ENCODE data around the gene NUDT21. TPM values are rescaled to one million over a fixed set of nuclear protein-coding genes. Genes with fewer than 3 reads are reported as not detected.
"Not testable (repeated sequence)": the region's sequence is repeated elsewhere in the genome, so short reads cannot be mapped to it uniquely, and the experiment has no call there.

Gene NUDT21
- total RNA-seq, 1 donor from 2014 or later: 66.2 TPM

DNA sequence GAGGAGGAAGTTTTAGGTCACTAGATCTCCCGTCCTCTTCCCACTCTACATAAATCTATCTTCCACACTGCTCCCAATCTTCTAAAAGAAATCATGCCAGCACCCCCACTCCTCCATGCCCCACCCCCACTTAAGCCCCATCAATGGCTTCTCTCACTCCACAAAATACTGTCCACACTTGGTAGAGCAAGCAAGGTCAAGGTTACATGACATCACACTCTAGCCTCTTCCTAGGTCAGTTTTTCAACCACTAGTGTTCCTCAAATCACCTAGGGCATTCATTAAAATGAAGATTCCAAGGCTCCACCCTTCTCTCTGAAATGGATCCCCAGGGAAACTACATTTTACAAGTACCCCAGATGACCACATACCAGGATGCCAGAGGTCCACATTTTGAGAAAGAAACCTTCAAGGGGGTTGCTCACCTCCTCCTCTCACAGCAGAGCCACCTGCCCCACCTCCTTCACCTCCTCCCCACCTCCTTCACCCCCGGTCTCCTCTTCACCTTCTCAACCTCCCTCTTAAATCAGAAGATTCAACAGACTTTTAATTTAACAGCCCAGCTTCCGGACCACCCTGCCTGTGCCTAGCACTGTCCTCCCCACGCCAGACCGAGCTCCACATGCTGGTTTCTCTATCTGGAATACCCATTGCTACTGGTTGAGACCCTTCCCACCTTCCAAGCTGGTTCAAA, 29.0 kb downstream of the NUDT21 start:
- intact Hi-C loops (cut with DNase I): no loop called here
- no peak for DNase-seq (ENCODE audit: low spot score)

DNA sequence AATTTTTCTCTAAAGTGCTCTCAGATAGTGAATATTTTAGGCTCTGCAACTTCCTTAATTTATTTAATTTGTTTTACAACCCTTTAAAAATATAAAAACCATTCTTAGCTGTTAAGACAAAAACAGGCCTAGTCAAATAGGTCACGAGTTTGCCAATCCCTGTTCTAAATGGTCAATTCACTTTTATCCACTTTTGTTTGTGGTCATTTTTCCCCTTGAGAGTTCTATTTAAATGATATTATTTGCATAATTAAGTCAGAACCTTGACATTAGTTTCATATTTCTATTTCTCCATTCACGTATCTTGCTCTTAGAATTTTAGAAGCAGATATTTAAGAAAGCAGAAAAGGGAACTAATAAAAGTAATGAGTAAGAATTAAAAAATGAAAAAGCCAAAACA, 29.8 kb downstream of the NUDT21 start:
- DNase-seq (ENCODE audit: low spot score): no peak
- intact Hi-C loops (cut with DNase I): no loop called here

DNA sequence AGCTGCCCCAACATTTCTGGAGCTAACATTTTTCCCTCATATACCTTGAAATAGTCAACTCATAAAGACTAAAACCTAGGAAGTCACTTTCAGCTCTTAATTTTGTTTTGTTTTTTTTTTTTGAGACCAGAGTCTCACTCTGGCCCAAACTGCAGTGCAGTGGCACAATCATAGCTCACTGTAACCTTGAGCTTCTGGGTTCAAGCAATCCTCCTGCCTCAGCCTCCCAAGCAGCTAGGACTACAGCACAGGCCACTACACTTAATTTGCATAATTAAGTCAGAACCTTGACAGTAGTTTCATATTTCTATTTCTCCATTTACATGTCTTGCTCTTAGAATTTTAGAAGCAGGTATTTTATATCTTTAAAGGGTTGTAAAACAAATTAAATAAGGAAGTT, 30.5 kb downstream of the NUDT21 start:
- intact Hi-C loops (cut with DNase I): no loop called here
- DNase-seq (ENCODE audit: low spot score): no peak

DNA sequence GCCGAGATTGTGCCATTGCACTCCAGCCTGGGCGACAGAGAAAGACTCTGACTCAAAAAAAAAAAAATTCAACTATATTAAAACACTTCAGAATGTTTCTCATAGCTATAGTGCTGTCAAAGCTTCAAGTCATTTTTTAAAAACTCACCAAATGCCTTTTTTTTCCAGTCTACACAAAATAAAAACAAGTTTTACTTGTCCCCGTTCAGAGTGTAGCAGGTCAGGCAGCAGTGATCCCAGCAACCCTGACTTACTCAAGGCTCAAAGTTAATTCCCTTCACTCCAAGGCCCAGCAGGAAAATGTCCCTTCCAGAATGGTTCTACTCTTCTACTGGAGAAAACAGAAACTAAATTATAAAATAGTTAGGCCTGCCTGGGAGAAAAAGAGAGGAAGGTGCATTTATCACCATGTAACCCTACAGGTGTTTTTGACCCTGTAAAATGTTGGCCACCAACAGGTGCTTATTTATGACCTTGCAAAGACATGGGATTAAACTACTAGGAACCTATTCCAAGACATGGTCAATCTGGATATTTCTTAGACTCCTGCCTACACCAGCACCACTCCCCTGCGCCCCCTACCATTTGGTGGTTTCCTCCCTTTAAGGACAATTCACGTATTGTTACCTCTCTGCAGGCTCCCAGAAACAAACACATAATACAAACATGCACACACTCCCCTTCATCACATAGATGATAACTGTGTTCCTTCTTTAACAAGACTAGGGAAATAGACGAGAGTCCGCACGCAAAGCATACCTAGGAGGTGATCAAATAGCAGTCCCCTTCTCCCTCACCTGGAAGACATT, 31.2 kb downstream of the NUDT21 start:
- DNase-seq (ENCODE audit: low spot score): no peak
- intact Hi-C loops (cut with DNase I): no loop called here

DNA sequence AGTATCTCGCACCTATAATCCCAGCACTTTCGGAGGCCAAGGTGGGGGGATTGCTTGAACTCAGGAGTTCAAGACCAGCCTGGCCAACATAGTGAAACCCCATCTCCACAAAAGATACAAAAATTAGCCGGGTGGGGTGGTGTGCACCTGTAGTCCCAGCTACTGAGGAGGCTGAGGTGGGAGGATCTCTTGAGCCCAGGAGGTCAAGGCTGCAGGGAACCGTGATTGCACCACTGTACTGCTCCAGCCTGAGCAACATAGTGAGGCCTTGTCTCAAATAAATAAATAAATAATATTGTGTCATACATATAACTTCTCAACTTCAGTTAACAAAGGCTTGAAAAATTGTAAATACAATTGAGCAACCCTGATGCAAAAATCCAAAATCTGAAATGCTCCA, 34.0 kb downstream of the NUDT21 start:
- DNase-seq (ENCODE audit: low spot score): no peak
- intact Hi-C loops (cut with DNase I): no loop called here

DNA sequence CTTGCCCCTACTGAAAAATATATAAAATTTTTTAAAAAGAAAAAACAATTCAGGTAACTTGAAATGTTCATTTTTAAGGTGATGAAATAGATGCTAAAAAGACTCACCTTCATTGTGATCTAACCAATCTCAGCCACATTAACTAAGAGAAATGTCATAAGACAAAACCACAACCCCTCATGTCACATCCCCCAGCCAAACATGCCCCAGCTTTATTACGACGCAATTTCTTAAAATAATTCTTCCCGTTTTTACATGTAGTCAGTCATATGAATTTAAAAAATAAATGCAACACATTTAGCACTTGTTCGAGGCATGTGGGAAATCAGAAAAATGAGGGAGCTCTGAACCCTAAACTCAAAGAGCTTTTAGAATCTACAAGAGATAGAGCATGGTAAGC, 35.3 kb downstream of the NUDT21 start:
- no peak for DNase-seq (ENCODE audit: low spot score)
- intact Hi-C loops (cut with DNase I): no loop called here

DNA sequence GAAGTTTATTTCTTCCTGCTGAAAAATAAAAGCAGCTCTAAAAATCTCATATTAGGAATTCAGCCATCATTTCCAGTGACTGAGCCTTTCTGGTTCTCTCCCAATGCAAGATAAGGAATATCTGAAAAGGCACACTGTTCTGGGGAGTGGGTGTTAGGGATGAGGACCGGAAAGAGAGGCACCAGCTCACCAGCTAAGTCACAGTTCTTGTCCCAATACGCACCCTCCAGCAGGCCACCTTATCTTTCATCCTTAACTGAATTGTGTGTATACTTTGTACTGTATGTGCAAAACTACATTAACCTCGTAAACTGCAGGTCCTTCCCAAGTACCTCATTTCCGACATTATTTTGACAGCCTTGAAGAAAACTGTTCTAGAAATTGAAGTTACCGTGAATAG, 36.8 kb downstream of the NUDT21 start:
- intact Hi-C loops (cut with DNase I): no loop called here
- no peak for DNase-seq (ENCODE audit: low spot score)

- DNase-seq (ENCODE audit: low spot score): no peak
- intact Hi-C loops (cut with DNase I): no loop called here
Observed at GRCh38 chr16:56413381-56413780, 37.8 kb downstream of the NUDT21 start.

DNA sequence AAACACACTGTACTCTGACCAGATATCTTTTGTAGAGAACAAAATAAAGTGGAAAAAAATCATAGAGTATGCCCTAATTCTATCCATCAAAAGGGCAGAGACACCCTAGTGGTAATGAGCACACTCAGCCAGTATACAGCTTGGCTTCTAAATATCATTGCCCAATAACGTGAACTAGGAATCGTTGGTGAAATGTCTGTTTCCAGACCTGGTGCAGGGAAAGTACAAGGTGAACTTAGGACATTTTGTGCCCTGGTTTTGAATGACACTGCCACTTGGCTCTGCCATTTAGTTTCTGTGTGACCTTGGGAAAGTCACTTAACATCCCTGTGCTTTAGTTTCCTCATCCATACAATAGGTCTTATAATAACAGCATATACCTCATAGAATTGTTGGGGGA, 39.5 kb downstream of the NUDT21 start:
- no peak for DNase-seq (ENCODE audit: low spot score)
- intact Hi-C loops (cut with DNase I): no loop called here

DNA sequence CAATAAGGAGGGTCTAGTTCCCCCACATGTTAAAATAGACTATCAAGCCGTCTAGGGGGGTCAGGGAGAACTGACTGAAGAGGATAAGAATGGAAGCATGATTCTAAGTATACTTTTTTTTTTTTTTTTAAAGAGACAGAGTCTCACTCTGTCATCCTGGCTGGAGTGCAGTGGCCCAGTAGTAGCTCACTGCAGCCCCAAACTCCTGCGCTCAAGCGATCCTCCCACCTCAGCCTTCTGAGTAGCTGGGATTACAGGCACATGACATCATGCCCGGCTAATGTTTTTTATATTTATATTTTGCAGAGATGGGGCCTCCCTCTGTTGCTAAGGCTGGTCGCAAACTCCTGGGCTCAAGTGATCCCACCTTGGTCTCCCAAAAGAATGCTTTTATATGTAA, 40.0 kb downstream of the NUDT21 start:
- intact Hi-C loops (cut with DNase I): no loop called here
- DNase-seq (ENCODE audit: low spot score): no peak

GRCh38 chr16:56409195-56409594, 41.9 kb downstream of the NUDT21 start:
- DNase-seq (ENCODE audit: low spot score): no peak
- intact Hi-C loops (cut with DNase I): no loop called here

DNA sequence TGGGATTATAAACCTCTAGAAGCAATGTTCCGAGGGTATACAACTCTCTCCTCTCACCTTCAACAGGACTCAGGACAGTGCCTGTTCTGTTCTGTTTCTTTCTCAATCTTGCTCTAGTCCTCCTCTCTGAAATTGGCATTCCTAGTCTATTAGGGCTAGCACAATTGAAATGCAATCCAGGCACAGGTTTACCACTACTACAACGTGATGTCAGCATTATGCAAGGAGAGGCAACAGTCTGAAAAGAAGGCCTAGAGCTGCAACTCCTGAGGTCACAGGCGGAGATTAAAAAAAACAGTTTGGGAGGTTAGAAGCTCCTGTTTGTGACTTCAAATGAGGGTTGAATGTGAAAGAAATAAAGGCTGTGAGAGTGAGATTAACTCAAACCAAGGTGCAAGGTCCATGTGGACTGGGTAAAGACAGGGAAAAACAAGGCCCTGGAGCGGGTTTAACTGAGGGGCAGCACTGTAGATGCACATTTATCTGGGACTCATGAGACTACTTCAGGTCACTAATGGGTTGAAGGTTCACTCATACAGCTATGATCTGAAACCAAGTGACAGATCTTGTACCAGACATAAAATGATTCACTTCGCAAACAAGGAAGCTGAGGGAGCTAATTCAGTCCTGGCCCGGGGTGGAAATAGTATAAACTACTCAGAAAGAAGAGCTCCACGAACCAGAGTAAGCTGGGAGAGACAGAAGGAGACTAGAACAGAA, 42.6 kb downstream of the NUDT21 start:
- intact Hi-C loops (cut with DNase I): no loop called here
- no peak for DNase-seq (ENCODE audit: low spot score)

DNA sequence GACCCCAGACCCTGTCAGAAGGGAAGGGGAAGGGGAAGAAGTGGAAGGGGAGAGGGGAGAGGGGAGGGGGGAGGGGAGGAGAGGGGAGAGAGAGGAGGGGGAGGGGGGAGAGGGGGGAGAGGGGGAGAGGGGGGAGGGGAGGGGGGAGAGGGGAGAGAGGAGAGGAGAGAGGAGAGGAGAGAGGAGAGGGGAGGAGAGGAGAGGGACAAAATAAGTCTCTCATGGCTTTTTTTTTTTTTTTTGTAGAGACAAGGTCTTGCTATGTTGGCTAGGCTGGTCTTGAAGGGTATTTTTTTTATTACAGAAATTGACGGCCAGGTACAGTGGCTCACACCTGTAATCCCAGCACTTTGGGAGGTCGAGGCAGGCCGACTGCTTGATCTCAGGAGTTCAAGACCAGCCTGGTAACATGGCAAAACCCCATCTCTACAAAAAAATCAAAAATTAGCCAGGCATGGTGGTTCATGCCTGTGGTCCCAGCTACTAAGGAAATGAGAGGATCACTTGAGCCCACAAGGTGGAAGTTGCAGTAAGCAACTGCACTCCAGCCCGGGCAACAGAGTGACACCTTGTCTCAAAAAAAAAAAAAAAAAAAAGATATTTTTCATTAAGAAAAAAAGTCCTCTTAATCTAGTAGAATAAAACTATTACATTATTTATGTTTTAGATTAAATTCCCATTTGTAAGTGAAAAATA, 45.0 kb downstream of the NUDT21 start:
- intact Hi-C loops (cut with DNase I): no loop called here

DNA sequence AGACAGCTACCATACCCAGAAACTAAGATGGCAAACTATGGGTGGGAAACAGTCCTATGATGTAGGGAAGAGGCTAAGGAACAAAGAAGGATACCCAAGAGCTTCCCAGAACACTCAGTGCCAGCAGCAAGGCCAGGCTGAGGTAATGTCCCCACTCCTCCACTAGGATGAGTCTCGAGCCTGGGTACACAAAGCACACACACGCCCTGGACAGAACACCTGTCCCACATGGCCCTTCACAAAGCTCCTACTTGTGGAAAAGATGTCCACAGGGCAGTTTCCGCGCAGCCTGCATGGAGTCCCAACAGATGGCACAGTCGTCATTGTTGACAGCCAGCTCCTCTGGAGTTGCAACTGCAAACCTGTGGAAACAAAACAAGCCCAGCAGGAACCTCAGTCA, 49.6 kb downstream of the NUDT21 start:
- intact Hi-C loops (cut with DNase I): no loop called here
- DNase-seq (ENCODE audit: low spot score): no peak

More for the DNA sequence above, 45.0 kb downstream of the NUDT21 start:
- DNase-seq (ENCODE audit: low spot score): no peak

- no peak for DNase-seq (ENCODE audit: low spot score)
- intact Hi-C loops (cut with DNase I): no loop called here
Observed at GRCh38 chr16:56400458-56400857, 50.7 kb downstream of the NUDT21 start.

DNA sequence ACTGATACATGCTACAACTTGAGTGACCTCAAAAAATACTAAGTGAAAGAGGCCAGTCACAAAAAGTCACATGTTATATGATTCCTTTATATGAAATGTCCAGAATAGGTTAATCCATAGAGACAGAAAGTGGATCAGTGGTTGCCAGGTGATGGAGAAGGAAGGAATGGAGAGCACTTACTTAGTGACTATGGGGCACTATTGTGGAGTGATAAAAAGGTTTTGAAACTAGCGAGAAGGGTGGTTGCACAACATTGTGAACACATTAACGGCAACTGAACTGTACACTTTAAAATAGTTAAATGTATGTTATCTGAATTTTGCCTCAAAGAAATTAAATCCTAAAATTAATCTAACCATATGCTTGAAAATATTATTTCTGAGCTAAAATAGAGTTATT, 51.6 kb downstream of the NUDT21 start:
- DNase-seq (ENCODE audit: low spot score): no peak
- intact Hi-C loops (cut with DNase I): no loop called here

- intact Hi-C loops (cut with DNase I): no loop called here
- DNase-seq (ENCODE audit: low spot score): no peak
Observed at GRCh38 chr16:56399047-56399446, 52.1 kb downstream of the NUDT21 start.

DNA sequence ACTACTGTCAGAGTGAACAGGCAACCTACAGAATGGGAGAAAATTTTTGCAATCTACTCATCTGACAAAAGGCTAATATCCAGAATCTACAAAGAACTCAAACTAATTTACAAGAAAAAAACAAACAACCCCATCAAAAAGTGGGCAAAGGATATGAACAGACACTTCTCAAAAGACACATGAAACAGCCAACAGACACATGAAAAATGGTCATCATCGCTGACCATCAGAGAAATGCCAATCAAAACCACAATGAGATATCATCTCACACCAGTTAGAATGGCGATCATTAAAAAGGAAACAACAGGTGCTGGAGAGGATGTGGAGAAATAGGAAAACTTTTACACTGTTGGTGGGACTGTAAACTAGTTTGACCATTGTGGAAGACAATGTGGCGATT, 54.4 kb downstream of the NUDT21 start:
- intact Hi-C loops (cut with DNase I); DNase-seq (ENCODE audit: low spot score): not testable (repeated sequence)

DNA sequence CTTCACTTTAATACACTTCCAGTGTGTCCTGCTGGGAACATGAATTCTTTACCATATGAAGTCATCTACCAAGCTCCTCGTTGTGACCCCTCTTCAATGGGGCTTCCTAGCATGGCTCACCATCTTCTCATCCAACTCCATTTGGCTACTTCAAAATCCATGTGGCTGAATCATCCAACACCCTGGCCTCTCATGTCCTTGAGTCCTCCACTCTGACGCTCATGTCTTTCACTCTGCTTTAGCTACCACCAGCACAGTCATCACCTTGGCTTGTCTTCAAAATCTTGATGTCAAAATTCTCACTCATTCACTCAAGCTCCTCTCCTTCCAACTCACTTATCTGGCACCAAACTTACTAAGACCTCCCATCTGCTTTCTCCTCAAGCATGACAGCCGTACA, 61.6 kb downstream of the NUDT21 start:
- no peak for DNase-seq (ENCODE audit: low spot score)
- intact Hi-C loops (cut with DNase I): no loop called here

DNA sequence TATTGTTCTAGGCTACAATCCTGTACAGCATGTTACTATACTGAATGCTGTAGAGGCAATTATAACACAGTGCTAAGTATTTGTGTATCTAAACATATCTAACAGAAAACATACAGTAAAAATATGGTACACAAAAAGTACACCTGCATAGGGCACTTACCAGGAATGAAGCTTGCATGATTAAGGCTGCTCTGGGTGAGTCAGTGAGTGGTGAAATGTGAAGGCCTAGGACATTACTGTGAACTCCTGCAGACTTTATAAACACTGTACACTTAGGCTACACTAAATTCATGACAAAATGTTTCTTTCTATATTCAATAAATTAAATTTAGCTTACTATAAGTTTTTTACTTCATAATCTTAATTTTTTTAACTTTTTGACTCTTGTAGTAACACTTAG, 62.9 kb downstream of the NUDT21 start:
- intact Hi-C loops (cut with DNase I): no loop called here
- no peak for DNase-seq (ENCODE audit: low spot score)
